GM12801 (cell line): ENCODE measurements around the gene TSNAXIP1.

Source experiments
- TF ChIP-seq, protein P1 (sequence below): IDR thresholded peaks from one replicate; pipeline ENCODE4 v1.5.1; 2011; ENCODE audit warnings: control low read depth; ENCODE audit not compliant: insufficient read length; ENCODE audit errors: extremely low read depth

Gene TSNAXIP1

GRCh38 chr16:67858500-67858899 is 51.8 kb downstream of the TSNAXIP1 start:
- TF ChIP-seq, protein P1, sequence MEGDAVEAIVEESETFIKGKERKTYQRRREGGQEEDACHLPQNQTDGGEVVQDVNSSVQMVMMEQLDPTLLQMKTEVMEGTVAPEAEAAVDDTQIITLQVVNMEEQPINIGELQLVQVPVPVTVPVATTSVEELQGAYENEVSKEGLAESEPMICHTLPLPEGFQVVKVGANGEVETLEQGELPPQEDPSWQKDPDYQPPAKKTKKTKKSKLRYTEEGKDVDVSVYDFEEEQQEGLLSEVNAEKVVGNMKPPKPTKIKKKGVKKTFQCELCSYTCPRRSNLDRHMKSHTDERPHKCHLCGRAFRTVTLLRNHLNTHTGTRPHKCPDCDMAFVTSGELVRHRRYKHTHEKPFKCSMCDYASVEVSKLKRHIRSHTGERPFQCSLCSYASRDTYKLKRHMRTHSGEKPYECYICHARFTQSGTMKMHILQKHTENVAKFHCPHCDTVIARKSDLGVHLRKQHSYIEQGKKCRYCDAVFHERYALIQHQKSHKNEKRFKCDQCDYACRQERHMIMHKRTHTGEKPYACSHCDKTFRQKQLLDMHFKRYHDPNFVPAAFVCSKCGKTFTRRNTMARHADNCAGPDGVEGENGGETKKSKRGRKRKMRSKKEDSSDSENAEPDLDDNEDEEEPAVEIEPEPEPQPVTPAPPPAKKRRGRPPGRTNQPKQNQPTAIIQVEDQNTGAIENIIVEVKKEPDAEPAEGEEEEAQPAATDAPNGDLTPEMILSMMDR = no peak

- TF ChIP-seq, protein P1 = no peak
These were observed 54.1 kb downstream of the TSNAXIP1 start for GRCh38 chr16:67860589-67861398.

- TF ChIP-seq, protein P1 = no peak
These were observed 55.2 kb downstream of the TSNAXIP1 start for GRCh38 chr16:67861877-67862276.

DNA sequence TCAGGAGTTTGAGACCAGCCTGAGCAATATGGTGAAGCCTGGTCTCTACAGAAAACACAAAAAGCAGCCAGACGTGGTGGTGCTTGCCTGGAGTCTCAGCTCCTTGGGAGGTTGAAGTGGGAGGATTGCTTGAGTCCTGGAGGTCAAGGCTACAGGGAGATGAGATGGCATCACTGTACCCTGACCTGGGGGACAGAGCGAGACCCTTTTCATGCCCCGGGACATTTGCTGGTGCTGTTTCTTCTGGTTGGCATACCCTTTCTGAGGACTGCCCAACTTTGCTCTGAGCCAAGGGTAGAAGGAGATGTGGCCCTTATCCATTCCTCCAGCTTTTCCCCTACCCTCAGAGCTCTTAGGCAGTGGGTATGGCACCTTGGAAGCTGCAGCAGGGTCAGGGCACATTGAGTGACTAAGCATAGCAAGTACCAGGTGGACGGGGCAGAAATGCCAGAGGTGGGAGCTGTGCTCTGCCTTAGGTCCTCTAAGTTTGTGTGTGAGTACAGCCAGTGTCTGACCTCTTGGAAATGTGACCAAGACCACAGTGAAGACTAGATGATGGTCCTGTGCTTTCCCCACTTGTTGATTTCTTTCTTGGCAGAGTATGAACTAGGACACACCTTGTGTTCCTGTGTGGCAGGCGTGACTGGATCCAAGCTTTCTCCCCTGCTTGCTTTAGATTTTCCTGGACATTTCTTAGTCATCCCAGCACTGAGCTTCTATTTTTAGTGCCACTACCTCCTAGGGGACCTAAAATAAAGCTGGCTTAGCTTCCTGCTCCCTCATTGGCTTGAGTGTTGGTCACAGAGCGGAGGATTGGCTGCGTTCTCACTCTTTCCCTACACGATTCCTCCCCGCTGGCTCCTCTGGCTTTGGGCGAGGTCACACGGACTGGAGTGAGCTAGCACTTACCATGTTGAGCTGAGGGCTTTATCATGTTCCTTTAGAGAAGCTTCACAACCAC is 56.2 kb downstream of the TSNAXIP1 start:
- TF ChIP-seq, protein P1 = no peak

DNA sequence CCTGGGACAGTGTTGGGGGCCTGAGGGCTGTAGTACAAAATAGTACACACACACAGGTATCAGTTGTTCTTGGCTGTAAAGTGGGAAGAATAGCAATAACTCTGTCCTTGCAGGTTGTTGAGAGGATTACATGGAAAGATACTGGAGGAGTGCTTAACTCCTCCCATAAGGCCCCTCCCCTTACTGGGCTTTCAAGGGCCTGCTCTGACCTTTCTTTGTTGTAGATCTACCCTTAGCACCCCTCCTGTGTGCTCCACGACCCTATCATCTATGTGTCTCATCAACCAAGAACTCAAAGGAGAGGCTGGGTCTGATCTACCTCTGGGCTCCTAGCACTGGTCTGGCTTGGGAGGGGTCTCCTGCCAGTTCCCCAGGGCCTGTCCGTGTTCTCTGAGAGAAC is 57.9 kb downstream of the TSNAXIP1 start:
- TF ChIP-seq, protein P1 = no peak

DNA sequence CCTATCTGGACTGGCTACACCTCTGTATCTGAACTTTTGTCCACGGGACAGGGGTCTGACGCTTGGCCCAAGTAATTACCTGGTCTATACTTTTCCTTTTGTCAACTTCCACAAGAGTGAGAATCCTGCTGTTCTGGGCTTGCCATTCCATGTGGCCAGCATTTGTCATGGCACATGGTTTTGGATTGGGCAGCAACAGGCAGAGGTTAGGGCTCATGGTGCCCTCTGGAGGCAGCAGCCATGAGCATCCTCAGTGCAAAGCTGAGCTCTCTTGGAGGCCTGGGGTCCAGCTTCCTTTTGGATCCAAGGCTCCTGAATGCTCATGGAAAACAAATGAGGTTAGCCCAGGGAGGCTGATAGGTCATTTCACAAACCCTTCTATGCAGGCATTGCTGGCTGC is 58.6 kb downstream of the TSNAXIP1 start:
- TF ChIP-seq, protein P1 = no peak

DNA sequence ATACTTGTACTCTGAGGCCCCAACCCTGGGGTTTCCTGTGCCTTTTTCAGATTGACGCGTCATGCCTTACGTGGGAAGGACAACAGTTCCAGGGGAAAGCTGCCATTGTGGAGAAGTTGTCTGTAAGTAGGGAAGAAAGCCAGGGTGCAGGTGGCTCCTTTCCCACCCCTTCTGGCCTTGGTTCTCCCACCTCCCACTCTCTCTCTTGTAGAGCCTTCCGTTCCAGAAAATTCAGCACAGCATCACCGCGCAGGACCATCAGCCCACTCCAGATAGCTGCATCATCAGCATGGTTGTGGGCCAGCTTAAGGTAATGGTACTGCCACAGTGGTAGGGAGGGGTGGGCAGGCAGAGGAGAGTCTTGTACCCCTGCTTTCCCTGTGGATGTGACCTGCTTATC is 61.6 kb downstream of the TSNAXIP1 start:
- TF ChIP-seq, protein P1 = no peak
